Renal cortex interstitium (tissue), 11 donors: ENCODE measurements around the gene PRPF40B. TPM values are rescaled to one million over a fixed set of nuclear protein-coding genes. Genes with fewer than 3 reads are reported as not detected.

Source experiments
- DNase-seq, 11 donors: peaks; one replicate each; pipeline ENCODE4 v3.0.0-alpha.2; 2013; ENCODE audit warnings: low read depth in 9 of 11, low spot score in 4 of 11; ENCODE audit errors: extremely low read depth in 1 of 11
- polyA plus RNA-seq, 3 donors: library from polyadenylated mRNA; unstranded; fragments of 120-200 nt; gene quantifications; one replicate each; pipeline ENCODE4 v1.2.1, GENCODE V29; 2013; ENCODE audit not compliant: insufficient read length in 3 of 3

Gene PRPF40B
- polyA plus RNA-seq, 3 donors, result 23.4 to 37.5 (median 27.1) TPM

GRCh38 chr12:49672301-49673217, 49.2 kb downstream of the PRPF40B start:
- no peak for DNase-seq

DNA sequence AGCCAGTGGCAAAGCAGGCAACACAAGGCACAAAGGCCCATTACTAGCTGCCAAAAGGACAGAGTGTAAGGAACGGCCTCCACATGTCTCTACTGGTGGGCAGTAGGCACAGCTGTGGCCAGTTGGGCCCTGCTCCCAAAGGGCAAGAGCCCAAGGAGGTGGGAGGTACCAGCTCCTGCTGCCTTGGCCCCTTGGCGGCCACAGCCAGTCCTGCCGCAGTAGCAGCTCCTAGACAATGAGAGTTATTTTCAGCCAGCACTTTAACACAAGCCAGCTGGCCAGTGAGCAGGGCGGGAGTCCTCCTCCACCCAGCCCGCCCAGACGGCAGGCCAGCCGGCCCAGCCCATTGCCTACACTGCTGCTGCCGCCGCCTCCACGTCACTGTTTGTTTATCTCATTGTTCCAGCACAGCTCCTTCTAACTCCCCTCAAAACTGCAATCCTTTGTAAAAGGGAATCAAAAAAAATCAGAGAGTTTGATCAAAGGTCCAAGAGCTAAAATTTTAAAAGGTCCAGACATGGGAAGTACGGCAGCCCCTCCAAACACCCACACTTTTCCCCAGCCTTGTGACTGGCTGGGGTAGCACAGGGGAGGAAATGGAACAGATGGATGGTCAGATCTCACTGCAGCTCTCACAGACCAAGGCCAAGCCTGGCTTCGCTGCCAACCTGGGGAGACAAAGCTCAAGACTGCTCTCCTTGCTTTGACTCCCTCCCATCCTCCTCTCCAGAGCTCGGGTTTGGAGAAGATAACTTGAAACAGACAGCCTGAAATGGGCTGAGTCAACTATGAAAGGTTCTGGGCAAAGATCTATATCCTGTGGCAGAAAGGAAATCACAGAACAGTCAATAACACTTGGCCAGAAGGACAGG, 50.3 kb downstream of the PRPF40B start:
- peak; percentile 76 to 94 (median 89) for DNase-seq

- no peak for DNase-seq
Measured at GRCh38 chr12:49674318-49674981, 51.1 kb downstream of the PRPF40B start.

DNA sequence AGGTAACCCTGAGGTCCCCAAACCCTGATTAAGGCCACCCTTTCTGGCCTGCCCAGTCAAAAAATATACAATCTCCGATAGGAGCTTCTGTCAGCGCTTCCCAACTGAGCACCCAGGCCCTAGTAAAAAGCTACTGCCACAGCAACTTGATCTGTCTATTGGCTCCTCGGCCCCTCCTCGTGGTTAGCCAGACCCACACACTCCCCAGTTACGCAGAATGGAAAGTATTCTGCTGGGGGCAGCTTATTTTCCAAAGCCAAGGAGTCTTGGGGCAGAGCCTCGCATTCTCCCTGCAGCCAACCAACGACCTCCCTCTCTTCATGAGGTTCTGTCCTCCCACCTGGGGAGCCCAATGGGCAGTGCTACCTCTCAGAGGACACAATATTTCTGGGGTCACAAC, 51.8 kb downstream of the PRPF40B start:
- DNase-seq, result no peak

- no peak for DNase-seq
Measured at GRCh38 chr12:49678711-49679110, 55.4 kb downstream of the PRPF40B start.

- no peak for DNase-seq
Measured at GRCh38 chr12:49680075-49680474, 56.7 kb downstream of the PRPF40B start.

- no peak for DNase-seq
Measured at GRCh38 chr12:49683599-49684309, 60.4 kb downstream of the PRPF40B start.

GRCh38 chr12:49684310-49684854, 61.0 kb downstream of the PRPF40B start:
- DNase-seq, result no peak

GRCh38 chr12:49687941-49688340, 64.6 kb downstream of the PRPF40B start:
- no peak for DNase-seq

DNA sequence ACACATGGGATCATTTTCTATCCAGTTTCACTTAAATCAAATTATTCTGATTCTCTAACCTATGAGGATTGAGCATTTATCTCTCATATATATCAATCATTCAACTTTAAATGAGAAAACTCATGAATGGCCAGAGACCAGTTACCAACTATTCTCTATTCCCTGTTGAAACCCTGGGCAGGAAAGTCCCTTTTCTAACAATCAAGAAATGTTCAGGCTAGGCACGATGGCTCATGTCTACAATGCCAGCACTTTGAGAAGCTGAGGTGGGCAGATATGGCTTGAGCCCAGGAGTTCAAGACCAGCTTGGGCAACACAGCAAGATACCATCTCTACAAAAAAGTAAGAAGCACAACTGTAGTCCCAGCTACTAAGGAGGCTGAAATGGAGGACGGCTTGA, 65.9 kb downstream of the PRPF40B start:
- no peak for DNase-seq

- no peak for DNase-seq
Measured at GRCh38 chr12:49689785-49690184, 66.4 kb downstream of the PRPF40B start.

DNA sequence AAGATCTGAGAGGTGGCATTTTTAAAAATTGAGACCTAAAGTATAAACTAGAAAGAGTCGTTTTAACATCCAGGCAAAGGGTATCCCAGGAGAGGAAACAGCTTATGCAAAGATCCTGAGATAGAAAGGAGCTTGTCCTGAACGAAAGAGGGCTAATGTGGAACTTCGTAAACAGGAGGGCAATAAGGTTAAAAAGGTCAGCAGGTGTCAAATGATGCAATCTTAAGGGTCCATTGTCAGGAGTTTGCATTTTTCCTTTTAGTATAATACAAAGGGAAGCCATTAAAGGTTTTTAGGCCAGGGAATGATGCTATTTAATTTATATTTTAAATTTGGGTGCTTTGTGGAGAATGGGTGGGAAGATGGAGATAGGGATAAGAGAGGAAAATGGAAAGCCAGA, 69.5 kb downstream of the PRPF40B start:
- DNase-seq, result no peak

DNA sequence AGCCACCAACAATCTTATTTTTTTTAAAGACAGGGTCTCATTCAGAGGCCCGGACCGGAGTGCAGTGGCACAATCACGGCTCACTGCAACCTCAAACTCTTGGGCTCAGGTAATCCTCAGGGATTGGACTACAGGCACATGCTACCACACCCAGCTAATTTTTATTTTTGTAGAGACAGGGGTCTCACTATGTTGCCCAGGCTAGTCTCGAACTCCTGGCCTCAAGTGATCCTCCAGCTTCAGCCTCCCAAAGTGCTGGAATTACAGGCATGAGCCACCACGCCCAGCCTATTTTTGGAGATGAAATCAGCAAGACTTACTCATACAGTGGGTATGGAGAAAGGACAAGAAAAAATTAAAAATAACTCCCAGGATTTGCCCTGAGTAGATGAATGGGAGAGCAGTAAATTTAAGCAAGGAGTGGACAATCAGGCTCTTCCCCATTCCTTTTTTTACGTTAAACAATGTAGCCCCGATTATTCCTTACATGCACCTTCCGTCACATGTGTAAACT, 70.6 kb downstream of the PRPF40B start:
- DNase-seq, result no peak

Other genes starting within 250 kb of the PRPF40B start
- 1 to 10 TPM; 3.8 to 6.1 (median 5.4) TPM for gene KCNH3, start 84.5 kb upstream of the PRPF40B start, polyA plus RNA-seq
- gene MCRS1, start 55.4 kb upstream of the PRPF40B start, polyA plus RNA-seq, result 10 to 100 TPM; 64.8 to 79.4 (median 67.7) TPM
- 1 to 10 TPM in 2 of 3 donors, under 1 TPM in 1; 0.98 to 3.0 (median 1.1) TPM for gene FAM186B, start 17.9 kb upstream of the PRPF40B start, polyA plus RNA-seq
- gene FMNL3, start 83.8 kb downstream of the PRPF40B start, polyA plus RNA-seq, result 10 to 100 TPM; 35.6 to 43.0 (median 35.7) TPM
- gene TMBIM6, start 118.0 kb downstream of the PRPF40B start, polyA plus RNA-seq, result 100 to 1,000 TPM; 665 to 770 (median 739) TPM
- gene NCKAP5L, start 204.9 kb downstream of the PRPF40B start, polyA plus RNA-seq, result 10 to 100 TPM; 14.7 to 23.3 (median 22.8) TPM
- 1 to 10 TPM; 7.2 to 9.0 (median 8.2) TPM for gene BCDIN3D, start 219.5 kb downstream of the PRPF40B start, polyA plus RNA-seq